GM21717 (cell line): ENCODE measurements around the gene ACBD4.

ENCODE experiments used
- ATAC-seq: cut with Tn5 transposase; IDR thresholded peaks from one replicate; pipeline ENCODE4 v1.9.1; 2021; ENCODE audit warnings: mild to moderate bottlenecking, moderate library complexity; ENCODE audit not compliant: unreplicated experiment

Gene ACBD4

DNA sequence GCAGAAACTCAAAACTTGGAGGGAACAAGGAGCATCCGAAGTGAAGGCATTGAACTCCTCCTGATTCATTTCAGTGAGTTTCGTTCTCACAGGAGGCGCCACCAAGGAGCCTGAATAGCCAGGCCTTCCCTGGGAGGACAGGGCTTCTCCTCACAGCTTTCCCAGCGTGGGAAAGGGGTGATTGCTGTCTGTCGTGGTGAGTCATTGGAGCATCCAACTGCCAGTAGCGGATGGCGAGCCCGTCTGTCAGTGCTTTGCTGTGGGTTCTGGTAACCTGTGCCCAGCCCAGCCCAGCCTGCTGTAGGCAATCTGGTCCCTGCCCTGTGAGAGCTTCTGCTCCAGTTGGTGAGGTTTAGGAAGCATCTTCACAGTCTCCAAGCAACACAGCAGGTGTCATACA is 31.5 kb upstream of the ACBD4 start:
- no peak for ATAC-seq

DNA sequence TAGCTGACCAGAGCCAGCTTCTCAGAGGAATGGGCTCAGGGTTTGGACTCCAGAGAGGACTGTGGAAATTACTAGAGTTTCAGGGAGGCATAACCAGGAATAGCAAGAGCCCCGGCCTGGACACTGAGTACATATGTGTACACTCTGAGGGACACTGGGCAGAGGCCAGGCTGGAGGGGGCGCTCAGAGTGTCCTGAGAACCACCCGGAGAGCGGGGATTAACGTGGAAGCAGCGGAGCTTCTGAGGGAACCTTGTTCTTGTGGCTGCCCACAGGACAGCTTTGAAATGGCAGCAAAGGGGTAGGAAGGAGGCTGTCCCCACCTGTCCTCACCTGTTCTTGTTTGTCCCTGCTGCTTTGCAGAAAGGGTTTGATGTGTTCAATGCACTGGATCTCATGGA is 31.0 kb upstream of the ACBD4 start:
- ATAC-seq = no peak

- no peak for ATAC-seq
Measured at GRCh38 chr17:45104907-45105624, 30.4 kb upstream of the ACBD4 start.

DNA sequence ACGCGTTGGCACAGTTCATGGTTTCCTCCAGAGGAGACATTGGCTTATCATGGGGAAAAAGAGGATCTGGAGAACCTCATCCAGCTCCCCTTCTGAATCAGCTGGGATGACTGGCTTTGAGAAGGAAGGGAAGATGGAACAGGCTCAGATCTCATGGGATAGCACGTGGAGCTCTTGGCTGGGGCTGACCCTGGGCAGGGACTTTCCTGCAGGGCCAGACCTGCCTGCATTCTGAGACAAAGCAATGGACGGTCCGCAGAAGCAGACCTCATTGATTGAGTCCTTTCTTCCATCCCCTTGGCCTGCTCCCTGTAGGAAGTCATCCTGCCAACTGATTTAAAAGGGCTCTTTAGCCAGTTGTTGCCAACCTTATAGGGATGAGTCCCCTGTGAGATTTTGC is 29.4 kb upstream of the ACBD4 start:
- no peak for ATAC-seq

- ATAC-seq = no peak
Measured at GRCh38 chr17:45106582-45106981, 28.9 kb upstream of the ACBD4 start.

DNA sequence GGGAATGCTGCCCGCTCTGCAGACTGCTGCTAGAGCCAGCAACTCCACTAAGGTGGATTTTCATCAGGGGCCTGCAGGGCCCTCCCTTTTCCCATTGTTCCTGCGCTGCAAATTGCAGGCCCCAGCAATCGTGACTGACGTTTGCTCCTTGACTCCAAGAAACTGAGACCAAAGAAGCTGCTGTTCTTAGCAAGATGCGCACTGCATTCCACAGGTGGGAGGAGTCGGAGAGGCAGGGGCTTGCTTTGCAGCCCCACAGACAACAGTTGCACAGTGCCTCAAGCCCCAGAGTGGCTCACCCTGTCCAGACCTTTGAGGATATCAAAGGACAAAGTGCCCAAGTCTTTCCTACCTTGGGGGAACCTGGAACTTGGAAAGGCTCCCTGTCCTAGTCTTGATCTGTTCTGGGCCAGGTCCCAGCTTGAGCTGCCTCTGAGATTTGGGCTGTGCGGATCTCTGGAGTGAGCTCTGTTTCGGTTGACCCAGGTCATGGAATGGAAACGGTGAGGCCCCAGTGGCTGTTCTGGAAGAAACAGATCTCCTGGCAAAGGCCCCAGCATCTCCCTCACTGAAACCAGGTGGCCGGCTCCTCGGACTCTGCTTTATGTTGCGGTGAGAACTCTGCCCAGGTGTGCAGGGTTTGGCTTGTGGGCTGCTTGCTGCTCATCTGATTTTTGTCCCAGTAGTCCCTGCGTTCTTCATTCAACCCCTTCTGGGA is 28.0 kb upstream of the ACBD4 start:
- ATAC-seq = no peak

GRCh38 chr17:45108051-45108450 is 27.4 kb upstream of the ACBD4 start:
- no peak for ATAC-seq

DNA sequence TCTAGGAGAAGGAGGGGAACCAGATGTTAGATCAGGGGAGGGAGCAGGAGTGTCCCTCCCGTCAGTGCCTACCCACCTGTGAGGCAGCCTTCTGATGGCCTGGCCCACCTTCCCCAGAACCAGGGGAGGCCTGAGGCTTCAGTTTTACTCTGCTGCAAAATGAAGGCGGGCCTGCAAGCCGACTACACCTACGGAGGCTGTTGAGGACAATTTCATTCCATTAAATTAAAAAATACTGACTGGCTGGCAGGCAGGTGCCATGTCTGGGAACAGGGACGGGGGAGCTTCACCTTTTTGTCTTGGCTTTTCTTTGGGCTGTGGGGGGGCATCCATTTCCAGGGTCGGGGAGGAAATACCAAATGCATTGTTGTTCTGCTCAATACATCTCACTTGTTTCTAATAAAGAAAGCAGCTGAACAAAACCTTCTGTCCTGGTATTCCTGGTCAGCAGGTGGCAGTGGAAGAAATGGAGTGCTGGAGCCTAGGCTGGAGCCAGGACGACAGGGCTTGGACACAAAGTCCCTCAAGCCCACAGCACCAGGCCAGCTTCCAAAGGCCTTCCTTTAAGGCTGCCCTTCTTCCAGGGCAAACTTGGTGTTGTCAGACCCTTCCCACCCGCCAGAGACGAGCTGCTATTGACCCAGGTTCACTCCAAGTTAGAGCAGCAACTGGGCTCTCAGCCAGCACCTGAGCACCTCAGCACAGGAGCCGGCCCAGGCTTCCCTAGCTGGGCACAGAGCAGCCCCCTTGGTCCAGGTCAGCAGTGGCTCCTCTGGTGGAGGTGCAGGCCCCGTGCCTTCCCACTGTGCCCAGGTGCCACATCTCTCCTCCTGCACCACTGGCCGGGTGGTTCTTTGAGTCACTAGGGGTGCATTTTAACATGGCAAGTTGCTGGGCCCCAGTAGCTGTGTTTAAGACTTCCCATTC is 26.6 kb upstream of the ACBD4 start:
- no peak for ATAC-seq

DNA sequence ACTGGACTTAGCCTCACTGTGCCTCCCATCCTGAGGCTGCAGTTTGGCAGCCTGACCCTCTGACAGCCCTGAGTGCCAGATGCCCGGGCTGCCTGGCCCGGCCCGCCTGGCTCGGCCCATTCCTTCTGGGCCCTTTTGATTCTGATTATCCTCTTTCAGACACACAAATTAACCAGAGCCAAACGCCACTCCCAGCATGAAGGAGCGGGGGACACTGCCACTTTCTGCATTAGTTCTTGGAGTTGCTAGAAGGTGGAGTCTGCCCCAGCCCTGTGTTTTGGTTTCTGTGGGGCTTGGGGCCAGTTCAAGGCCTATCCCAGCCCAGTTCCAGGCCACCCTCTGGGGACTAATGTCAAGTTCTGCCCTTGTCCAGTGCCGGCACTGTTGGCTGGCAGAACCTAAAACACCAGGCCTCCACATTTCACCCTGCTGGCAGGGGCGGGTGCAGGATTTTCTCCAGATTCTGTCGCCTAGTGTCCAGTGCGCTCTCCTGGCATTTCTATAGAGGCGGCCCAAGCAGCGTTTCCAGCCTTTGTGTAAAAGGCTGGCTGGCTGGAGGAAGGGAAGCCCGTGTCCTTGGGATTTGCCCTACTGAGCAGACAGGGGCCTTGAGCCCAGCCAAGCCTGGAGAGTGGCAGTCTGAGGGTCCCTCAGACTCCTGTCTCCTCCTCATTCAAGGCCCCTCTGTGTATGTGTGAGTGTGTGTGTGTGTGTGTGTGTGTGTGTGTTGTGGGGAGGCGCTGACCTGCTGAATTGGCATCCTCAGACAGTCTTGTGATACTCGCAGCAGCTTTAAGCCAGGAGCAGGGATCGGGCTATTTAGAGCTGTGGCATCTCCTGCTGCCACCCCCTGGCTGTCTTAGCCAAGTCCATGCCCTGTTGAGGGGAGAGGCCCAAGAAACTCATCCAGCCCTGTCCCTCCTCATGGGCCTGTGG is 24.5 kb upstream of the ACBD4 start:
- ATAC-seq = no peak

DNA sequence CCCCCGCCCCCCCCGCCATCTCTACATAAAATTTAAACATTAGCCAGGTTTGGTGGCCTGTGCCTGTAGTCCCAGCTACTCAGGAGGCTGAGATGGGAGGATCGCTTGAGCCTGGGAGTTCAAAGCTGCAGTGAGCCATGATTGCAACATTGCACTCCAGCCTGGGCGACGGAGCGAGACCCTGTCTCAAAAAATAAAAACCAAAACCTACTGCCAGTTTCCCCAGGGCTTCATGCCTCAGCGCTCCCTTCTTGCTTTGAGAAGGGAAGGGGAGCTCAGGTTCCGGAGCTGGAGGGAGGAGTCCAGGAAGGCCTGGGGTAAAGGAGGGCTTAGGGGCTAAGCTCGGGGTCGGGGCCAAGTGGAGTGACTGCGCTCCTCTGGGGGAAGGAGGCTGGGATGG is 23.6 kb upstream of the ACBD4 start:
- no peak for ATAC-seq

- ATAC-seq = no peak
Measured at GRCh38 chr17:45112559-45113423, 22.7 kb upstream of the ACBD4 start.

DNA sequence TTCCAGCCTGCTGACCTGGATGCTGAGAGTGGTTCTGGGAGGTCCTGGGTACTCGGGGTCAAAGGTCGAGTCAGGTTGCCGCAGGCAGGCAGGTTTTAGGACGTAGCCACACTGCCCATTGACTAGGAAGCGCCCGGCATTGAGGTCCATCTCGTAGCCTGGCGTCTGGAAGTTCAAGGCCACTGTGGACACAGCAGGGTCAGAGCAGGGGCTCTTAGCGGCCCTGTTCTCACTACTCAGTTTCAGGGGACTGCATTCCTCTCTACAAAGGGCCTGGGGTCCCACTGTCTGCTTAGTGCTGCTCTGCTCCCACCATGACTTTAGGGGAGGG is 22.1 kb upstream of the ACBD4 start:
- no peak for ATAC-seq

DNA sequence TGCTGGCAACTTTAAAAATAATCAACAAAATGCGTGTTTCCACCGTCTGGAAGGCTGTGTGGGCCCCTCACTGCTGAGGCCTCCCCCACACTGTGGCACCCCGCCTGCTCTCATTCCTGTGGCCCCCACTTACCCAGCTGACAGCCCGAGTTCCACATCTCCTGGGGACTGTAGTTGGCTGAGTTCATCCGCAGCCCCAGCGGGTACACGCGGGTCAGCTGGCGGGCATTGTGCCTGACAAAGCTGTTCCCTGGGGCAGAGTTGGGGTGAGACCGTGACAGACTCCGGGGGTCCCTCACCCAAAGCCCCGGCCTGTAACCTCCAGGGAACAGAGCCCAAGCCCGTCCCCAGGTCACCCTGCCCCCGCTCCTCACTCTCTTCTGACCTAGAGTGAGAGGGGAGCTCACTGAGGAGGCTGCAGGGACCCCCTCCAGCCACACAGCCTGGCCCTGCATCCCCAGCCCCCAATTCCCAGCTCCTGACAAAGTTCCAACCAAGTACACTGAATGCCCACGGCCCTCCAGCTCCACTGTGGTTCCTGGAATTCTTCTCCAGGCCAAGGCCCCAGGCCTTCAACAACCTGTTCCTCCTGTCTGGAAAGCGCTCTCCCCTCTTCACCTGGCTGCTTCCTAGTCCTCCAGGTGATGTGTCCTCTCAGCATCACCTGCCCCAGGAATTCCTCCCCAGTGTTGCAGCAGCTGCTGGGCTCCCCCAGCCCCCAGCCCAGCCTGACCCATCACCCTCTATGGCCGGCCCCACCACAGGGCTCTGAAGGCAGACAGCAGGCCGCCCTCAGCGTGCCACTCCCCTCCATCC is 21.2 kb upstream of the ACBD4 start:
- ATAC-seq = no peak

DNA sequence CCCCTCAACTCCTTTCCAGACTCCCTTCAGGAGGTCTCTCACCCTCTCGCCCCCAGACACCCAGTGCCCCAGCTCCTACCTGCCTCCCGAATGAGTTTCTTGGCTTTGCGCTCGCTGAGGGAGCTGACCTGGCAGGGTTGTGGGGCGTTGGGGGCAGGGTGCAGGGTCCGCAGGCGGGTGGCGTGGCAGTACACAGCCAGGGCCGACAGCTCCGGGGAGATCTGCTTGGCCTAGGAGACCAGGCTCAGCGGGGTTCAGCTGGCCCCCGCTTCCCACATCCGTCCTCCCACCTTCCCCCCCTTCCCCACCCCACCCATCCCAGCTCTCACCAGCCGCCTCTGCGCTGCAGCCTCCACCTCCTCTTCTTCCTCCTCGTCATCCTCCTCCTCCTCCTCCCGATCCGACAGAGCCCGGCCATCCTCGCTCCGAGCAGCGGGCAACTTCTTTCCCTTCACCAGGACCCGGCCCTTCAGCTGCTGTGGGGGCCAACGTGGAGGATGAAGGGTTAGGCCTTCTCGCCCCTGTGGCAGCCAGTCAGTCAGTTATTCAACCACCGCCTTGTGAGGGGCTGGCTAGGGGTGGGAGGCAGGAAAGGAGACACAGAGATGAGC is 20.4 kb upstream of the ACBD4 start:
- no peak for ATAC-seq

- ATAC-seq = no peak
Measured at GRCh38 chr17:45115871-45116270, 19.6 kb upstream of the ACBD4 start.

GRCh38 chr17:45116434-45117016 is 19.0 kb upstream of the ACBD4 start:
- ATAC-seq = no peak

- ATAC-seq = no peak
Measured at GRCh38 chr17:45117334-45117733, 18.2 kb upstream of the ACBD4 start.
